Mononuclear cell (primary cell): Measurements from ENCODE around the gene TLK2. TPM values are rescaled to one million over a fixed set of nuclear protein-coding genes. Genes with fewer than 3 reads are reported as not detected.
"Not testable (repeated sequence)": the region's sequence is repeated elsewhere in the genome, so short reads cannot be mapped to it uniquely, and the experiment has no call there.

Experiments used
- H3K27me3 ChIP-seq: 2 replicates; pipeline ENCODE4 v1.6.0; 2011; ENCODE audit warnings: low read length, control low read depth; ENCODE audit not compliant: insufficient read depth
- H3K4me1 ChIP-seq: 2 replicates; pipeline ENCODE4 v1.5.1; 2011; ENCODE audit warnings: mild to moderate bottlenecking, low read length, control low read depth; ENCODE audit not compliant: insufficient read depth
- H3K4me3 ChIP-seq: 2 replicates; pipeline ENCODE4 v1.5.1; 2011; ENCODE audit warnings: mild to moderate bottlenecking, low read length, moderate library complexity
- H3K9me3 ChIP-seq: 2 replicates; pipeline ENCODE4 v1.5.1; 2011; ENCODE audit warnings: low read depth, mild to moderate bottlenecking, control low read depth, low read length
- total RNA-seq: library from RNA; depleted of rRNA; stranded (reverse); fragments of >200 nt; gene quantifications from one replicate; pipeline ENCODE4 v1.2.3, GENCODE V29; 2012

TLK2 gene
- total RNA-seq, 1 donor = 69.5 TPM

DNA sequence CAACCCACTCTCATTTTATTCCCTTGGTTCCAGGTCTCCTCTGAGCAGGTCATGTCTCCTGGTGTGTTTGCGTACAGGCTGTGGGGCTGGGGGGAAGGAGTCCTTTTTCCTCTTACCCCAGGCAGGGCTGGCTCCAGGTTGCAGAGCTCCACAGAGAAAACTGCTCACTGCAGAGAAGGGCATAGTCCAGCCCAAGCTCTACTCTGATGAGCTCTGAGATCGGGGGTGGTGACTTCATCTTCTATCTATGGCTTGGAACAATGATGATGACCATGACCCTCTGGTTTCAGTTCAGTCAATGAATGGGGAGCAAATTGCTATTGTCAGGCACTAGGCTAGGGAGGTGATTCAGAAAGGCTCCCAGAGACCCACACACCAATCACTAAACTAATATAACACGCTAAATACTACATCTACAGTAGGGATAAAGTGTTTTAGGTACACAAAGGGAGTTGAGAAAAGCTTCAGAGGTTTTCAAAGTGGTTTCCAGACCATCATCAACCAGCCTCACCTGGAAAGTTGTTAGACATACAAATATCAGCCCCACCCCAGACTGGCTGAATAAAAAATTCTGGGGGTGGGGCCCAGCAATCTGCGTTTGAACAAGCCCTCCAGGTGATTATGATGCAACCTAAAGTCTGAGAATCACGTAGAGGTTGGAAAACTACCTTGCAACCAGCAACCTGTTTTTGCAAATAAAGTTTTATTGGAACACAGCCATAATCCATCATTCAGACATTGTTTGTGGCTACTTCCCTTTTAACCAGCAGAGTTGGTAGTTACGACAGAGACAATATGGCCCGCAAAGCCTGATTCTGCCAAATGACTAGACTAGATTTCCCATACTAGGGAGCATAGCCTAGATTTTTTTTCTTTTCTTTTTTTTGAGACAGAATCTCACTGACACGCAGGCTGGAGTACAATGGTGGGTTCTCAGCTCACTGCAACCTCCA is 5.3 kb upstream of the TLK2 start:
- H3K27me3 ChIP-seq, H3K4me1 ChIP-seq, H3K9me3 ChIP-seq, H3K4me3 ChIP-seq: not testable (repeated sequence)

GRCh38 chr17:62477111-62477510 is 1.5 kb upstream of the TLK2 start:
- H3K4me1 ChIP-seq = peaks cover 12% of the 10 kb centered on the region
- not testable (repeated sequence) for H3K9me3 ChIP-seq, H3K27me3 ChIP-seq, H3K4me3 ChIP-seq

- Histone ChIP-seq H3K4me1 (peaks cover 17% of the 10 kb centered on the region), H3K4me3 (peak overlapping the region; percentile 55)
- not testable (repeated sequence) for H3K27me3 ChIP-seq, H3K9me3 ChIP-seq
Observed at GRCh38 chr17:62477718-62478408, 762 bp upstream of the TLK2 start.

DNA sequence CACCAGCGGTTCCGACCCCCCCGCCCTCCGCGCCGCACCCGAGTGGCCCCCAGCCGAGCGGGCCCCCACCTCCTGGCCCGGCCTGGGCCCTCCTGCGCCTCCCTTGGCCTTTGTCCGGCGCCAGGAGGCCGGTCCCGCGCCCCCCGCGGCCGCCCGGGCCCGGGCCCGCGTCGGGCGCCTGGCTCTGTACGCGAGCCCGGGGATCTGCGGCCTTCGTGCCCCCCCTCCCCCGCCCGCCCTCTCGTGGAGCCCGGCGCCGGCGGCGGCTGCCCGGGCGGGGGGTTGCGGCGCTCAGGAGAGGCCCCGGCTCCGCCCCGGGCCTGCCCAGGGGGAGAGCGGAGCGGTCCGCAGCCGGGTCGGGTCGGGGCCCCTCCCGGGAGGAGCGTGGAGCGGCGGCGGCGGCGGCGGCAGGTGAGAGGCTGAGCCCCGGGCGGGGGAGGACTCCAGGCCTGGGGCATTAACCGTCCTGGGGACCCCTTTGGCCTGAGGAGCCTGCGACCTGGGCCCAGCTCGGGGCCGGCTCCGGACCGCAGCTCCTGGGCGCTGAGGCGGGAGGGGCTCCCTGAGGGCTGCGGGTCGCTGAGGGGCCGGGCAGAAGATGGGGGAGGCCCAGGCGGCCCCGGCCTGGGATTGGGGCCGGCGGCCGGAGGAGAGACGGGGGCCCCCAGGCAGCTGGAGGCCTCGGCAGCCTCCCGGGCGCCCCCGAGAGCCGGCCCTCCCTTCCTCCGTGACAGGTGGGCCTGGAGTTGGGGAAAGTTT is 434 bp downstream of the TLK2 start:
- not testable (repeated sequence) for H3K27me3 ChIP-seq, H3K9me3 ChIP-seq
- peak overlapping the region; percentile 50 for H3K4me3 ChIP-seq
- H3K4me1 ChIP-seq = peaks cover 17% of the 10 kb centered on the region

GRCh38 chr17:62479639-62480258 is 1.1 kb downstream of the TLK2 start:
- H3K4me3 ChIP-seq = peak overlapping the region; percentile 50
- not testable (repeated sequence) for H3K9me3 ChIP-seq, H3K27me3 ChIP-seq
- H3K4me1 ChIP-seq = peaks cover 17% of the 10 kb centered on the region

- H3K4me3 ChIP-seq = not testable (repeated sequence)
Observed at GRCh38 chr17:62482553-62482952, 3.9 kb downstream of the TLK2 start.

DNA sequence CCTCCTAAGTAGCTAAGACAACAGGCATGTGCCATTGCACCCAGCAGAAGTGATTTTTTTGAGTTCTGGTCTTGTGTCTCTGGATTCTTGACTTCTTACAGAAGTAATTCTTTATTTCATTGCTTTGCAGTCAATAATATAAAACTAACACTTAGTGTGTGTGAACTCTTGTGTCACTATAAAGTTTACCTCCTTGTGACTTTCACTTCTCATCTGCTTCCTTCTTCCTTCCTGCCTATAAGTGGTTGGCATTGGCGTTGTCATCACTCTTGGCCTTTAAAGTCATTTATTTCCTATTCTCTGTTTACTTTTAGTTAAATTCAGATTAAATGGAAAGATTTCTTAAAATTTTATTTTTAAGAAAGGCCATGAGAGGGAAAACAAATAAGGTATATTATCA is 12.4 kb downstream of the TLK2 start:
- not testable (repeated sequence) for H3K4me3 ChIP-seq, H3K9me3 ChIP-seq, H3K27me3 ChIP-seq
- H3K4me1 ChIP-seq = peaks cover 13% of the 10 kb centered on the region

More at GRCh38 chr17:62482553-62482952, 3.9 kb downstream of the TLK2 start:
- peaks cover 15% of the 10 kb centered on the region for H3K4me1 ChIP-seq
- H3K27me3 ChIP-seq, H3K9me3 ChIP-seq: not testable (repeated sequence)

GRCh38 chr17:62493049-62493655 is 14.5 kb downstream of the TLK2 start:
- H3K27me3 ChIP-seq, H3K9me3 ChIP-seq, H3K4me3 ChIP-seq: not testable (repeated sequence)
- H3K4me1 ChIP-seq = peaks cover 13% of the 10 kb centered on the region

DNA sequence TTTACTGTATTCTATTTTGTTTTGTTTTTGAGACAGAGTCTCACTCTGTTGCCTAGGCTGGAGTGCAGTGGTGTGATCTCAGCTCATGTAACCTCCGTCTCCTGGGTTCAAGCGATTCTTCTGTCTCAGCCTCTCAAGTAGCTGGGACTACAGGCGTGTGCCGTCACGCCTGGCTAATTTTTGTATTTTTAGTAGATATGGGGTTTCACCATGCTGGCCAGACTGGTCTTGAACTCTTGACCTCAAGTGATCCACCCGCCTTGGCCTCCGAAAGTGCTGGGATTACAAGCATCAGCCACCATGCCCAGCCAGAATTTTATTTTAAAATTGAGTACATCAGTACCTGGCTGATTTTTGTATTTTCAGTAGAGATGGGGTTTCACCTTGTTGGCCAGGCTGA is 15.4 kb downstream of the TLK2 start:
- peaks cover 13% of the 10 kb centered on the region for H3K4me1 ChIP-seq
- not testable (repeated sequence) for H3K4me3 ChIP-seq, H3K9me3 ChIP-seq, H3K27me3 ChIP-seq

GRCh38 chr17:62496344-62496743 is 17.7 kb downstream of the TLK2 start:
- H3K4me1 ChIP-seq, H3K4me3 ChIP-seq, H3K27me3 ChIP-seq, H3K9me3 ChIP-seq: not testable (repeated sequence)

- H3K4me1 ChIP-seq, H3K9me3 ChIP-seq, H3K27me3 ChIP-seq, H3K4me3 ChIP-seq: not testable (repeated sequence)
Observed at GRCh38 chr17:62498796-62499195, 20.2 kb downstream of the TLK2 start.

GRCh38 chr17:62500463-62500862 is 21.8 kb downstream of the TLK2 start:
- not testable (repeated sequence) for H3K27me3 ChIP-seq, H3K4me1 ChIP-seq, H3K4me3 ChIP-seq, H3K9me3 ChIP-seq

- H3K4me1 ChIP-seq, H3K4me3 ChIP-seq, H3K9me3 ChIP-seq, H3K27me3 ChIP-seq: not testable (repeated sequence)
Observed at GRCh38 chr17:62504857-62505256, 26.2 kb downstream of the TLK2 start.

DNA sequence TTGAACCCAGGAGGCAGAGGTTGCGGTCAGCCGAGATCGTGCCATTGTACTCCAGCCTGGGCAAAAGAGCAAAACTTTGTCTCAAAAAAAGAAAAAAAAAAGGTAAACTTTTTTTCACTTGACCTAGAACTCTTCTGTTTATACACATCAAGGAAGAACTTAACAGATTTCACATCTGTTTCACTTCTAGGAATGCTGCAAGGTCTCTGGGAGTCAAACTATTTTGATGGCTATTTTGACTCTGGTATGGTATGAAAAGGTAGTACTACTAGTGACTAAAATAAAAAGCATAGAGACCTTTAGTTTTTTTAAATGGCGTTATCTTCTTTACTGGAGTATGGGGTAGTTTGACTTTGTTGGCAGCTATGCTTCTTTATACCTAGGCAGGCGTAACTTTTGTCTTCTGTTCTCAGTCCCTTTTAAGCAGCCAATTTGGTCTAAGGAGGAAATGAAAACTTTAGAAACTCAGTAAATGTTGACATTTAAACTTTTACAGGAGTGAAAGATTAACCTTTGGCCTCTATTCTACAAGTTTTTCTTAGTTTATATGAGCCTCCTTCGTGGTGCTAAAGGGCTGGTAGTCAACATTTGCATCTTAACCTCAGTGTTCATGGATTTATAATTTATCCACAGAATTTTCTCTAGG is 28.7 kb downstream of the TLK2 start:
- H3K4me3 ChIP-seq, H3K9me3 ChIP-seq, H3K4me1 ChIP-seq, H3K27me3 ChIP-seq: not testable (repeated sequence)
